ENCODE results near the gene MBTPS1. TPM values are rescaled to one million over a fixed set of nuclear protein-coding genes. Genes with fewer than 3 reads are reported as not detected.

The MBTPS1 gene
- total and polyA plus RNA-seq, 9 of the 15 experiments (the other 6 are each of a cell fraction or from before 2014, with no cell fraction given), result 2.8 to 57.6 (median 43.8) TPM

DNA sequence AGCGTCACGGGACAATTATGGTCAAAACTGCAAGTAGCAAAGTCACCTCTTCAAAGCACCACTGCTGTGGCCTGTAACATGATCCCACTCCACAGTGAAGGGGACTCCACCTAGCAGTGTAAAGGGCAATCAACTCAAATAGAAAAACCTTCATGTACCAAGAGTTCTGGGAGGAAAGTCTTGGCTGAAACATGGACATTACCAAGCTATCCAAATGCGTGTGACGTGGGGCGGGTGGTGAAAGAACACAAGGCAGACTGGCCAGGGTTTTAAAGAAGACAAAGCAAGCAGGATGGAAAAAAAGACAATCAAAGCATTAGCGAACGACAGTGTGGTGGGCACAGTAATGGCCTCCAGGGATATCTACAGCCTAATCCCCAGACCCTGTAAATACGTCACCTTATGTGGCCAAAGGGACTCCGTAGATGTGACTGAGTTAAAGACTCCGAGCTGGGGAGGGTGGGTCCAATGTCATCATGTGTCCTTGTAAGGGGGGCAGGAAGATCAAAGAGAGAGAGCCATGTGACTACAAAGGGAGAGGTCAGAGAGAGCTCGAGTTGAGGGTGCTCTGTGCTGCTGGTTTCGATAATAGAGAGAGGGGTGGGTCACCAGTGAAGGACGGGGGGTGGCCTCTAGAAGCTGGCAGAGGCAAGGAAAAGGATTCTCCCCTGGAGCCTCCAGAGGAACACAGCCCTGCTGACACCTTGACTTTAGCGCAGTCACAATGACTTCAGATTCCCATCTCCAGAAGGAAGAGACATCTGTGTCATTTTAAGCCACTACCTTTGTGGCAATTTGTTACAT is 22.3 kb upstream of the MBTPS1 start (continued):
- TF ChIP-seq HDGF (IDR thresholded peaks at IDR 0.05) (peak; percentile 95), CREB1 (IDR thresholded peaks at IDR 0.05) (no peak), CREB1 (CRISPR knock-in tag; IDR thresholded peaks at IDR 0.05) (peak; percentile 66), KLF13 (tag; IDR thresholded peaks at IDR 0.05; ENCODE audit: borderline replicate concordance, low read depth) (no peak), GABPB1 (CRISPR knock-in tag; IDR thresholded peaks at IDR 0.05) (no peak; the same call in 1 of the 2 replicates), CTBP1 (IDR thresholded peaks at IDR 0.05; ENCODE audit: borderline replicate concordance) (peak; percentile 99), MYC (IDR thresholded peaks at IDR 0.05; ENCODE audit: low read depth, low read length) (peak; percentile 7), MYC (CRISPR knock-in tag; IDR thresholded peaks at IDR 0.05; ENCODE audit: borderline replicate concordance, low read depth) (no peak), CHD2 (IDR thresholded peaks at IDR 0.05; ENCODE audit: low read depth, low read length) (no peak), ZNF274 (IDR thresholded peaks at IDR 0.05; ENCODE audit: borderline replicate concordance, low read depth, low read length) (no peak), NR1H2 (CRISPR knock-in tag; IDR thresholded peaks at IDR 0.05) (no peak), HNRNPL (IDR thresholded peaks at IDR 0.05; ENCODE audit: low read depth, low read length) (no peak), CAMTA2 (CRISPR knock-in tag; conservative IDR thresholded peaks at IDR 0.05) (no peak), ZNF589 (CRISPR knock-in tag; IDR thresholded peaks at IDR 0.05; ENCODE audit: low read depth) (no peak; the same call in 1 of the 2 replicates), DIDO1 (tag; IDR thresholded peaks at IDR 0.05; ENCODE audit: low read depth) (0 out of 2 replicates have a peak, but pooled peaks have one; percentile 15), ZEB2 (IDR thresholded peaks at IDR 0.05) (peak; percentile 99), CTCFL (IDR thresholded peaks at IDR 0.05; ENCODE audit: borderline replicate concordance, insufficient read depth, low read depth, low read length, poor library complexity, severe bottlenecking) (no peak)
- TF ChIP-seq, protein P1, sequence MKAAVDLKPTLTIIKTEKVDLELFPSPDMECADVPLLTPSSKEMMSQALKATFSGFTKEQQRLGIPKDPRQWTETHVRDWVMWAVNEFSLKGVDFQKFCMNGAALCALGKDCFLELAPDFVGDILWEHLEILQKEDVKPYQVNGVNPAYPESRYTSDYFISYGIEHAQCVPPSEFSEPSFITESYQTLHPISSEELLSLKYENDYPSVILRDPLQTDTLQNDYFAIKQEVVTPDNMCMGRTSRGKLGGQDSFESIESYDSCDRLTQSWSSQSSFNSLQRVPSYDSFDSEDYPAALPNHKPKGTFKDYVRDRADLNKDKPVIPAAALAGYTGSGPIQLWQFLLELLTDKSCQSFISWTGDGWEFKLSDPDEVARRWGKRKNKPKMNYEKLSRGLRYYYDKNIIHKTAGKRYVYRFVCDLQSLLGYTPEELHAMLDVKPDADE (conservative IDR thresholded peaks at IDR 0.05; ENCODE audit: control insufficient read depth, low read depth, low read length), result no peak
- TF ChIP-seq, protein P2, sequence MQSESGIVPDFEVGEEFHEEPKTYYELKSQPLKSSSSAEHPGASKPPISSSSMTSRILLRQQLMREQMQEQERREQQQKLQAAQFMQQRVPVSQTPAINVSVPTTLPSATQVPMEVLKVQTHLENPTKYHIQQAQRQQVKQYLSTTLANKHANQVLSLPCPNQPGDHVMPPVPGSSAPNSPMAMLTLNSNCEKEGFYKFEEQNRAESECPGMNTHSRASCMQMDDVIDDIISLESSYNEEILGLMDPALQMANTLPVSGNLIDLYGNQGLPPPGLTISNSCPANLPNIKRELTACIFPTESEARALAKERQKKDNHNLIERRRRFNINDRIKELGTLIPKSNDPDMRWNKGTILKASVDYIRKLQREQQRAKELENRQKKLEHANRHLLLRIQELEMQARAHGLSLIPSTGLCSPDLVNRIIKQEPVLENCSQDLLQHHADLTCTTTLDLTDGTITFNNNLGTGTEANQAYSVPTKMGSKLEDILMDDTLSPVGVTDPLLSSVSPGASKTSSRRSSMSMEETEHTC (IDR thresholded peaks at IDR 0.05), result 0 out of 2 replicates have a peak, but pooled peaks have one; percentile 60
- TF ChIP-seq, protein P3, sequence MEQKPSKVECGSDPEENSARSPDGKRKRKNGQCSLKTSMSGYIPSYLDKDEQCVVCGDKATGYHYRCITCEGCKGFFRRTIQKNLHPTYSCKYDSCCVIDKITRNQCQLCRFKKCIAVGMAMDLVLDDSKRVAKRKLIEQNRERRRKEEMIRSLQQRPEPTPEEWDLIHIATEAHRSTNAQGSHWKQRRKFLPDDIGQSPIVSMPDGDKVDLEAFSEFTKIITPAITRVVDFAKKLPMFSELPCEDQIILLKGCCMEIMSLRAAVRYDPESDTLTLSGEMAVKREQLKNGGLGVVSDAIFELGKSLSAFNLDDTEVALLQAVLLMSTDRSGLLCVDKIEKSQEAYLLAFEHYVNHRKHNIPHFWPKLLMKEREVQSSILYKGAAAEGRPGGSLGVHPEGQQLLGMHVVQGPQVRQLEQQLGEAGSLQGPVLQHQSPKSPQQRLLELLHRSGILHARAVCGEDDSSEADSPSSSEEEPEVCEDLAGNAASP (IDR thresholded peaks at IDR 0.05), result no peak
- TF ChIP-seq, protein P4, sequence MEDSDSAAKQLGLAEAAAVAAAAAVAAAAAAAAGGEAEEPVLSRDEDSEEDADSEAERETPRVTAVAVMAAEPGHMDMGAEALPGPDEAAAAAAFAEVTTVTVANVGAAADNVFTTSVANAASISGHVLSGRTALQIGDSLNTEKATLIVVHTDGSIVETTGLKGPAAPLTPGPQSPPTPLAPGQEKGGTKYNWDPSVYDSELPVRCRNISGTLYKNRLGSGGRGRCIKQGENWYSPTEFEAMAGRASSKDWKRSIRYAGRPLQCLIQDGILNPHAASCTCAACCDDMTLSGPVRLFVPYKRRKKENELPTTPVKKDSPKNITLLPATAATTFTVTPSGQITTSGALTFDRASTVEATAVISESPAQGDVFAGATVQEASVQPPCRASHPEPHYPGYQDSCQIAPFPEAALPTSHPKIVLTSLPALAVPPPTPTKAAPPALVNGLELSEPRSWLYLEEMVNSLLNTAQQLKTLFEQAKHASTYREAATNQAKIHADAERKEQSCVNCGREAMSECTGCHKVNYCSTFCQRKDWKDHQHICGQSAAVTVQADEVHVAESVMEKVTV (CRISPR knock-in tag; IDR thresholded peaks at IDR 0.05), result no peak; the same call in 1 of the 2 replicates
